ENCODE data around the gene DSC1. TPM values are rescaled to one million over a fixed set of nuclear protein-coding genes. Genes with fewer than 3 reads are reported as not detected.

The DSC1 gene, protein sequence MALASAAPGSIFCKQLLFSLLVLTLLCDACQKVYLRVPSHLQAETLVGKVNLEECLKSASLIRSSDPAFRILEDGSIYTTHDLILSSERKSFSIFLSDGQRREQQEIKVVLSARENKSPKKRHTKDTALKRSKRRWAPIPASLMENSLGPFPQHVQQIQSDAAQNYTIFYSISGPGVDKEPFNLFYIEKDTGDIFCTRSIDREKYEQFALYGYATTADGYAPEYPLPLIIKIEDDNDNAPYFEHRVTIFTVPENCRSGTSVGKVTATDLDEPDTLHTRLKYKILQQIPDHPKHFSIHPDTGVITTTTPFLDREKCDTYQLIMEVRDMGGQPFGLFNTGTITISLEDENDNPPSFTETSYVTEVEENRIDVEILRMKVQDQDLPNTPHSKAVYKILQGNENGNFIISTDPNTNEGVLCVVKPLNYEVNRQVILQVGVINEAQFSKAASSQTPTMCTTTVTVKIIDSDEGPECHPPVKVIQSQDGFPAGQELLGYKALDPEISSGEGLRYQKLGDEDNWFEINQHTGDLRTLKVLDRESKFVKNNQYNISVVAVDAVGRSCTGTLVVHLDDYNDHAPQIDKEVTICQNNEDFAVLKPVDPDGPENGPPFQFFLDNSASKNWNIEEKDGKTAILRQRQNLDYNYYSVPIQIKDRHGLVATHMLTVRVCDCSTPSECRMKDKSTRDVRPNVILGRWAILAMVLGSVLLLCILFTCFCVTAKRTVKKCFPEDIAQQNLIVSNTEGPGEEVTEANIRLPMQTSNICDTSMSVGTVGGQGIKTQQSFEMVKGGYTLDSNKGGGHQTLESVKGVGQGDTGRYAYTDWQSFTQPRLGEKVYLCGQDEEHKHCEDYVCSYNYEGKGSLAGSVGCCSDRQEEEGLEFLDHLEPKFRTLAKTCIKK
- 7.5 TPM for total RNA-seq
- long read RNA-seq, full-length matches to known transcripts = 3 of 14 reads
- long read RNA-seq, partial matches to known transcripts = 1 of 14 reads
- long read RNA-seq, other reads (novel, unspliced or antisense) = 10 of 14 reads

DNA sequence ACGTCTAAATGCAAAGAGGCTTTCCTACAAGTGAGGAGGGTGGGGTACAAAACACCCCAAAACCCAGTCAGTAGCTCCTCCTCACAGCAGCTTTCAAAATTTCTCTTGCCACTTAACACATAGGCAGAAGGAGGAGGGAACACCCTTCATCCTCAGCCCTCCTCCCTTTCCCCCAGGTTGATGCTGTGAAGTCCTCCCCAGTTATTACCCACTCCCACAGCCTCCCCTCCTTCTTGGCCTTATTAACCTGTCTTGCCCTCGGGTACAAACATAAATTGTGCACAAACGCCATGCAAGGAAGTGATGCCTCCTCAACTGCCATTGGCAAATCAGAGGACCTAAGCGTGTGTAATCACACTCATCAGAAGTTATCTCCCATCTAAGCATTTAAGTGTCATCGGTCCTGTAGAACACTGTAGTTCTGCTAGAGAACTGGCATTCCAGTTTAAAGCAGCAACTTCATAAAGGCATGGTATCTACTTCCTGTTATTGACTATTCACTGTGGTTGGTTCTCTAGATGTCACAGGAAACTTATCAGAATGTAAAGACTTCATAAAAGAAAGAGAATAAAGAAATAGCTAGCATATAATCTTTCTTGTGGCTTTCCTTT is at the start of gene DSC1:
Gene DSC1, minus strand, starts transcription at position 32 of the 611 bp plus-strand sequence. CDS start 262 bp downstream, outside the sequence.
- TF ChIP-seq, protein P1, sequence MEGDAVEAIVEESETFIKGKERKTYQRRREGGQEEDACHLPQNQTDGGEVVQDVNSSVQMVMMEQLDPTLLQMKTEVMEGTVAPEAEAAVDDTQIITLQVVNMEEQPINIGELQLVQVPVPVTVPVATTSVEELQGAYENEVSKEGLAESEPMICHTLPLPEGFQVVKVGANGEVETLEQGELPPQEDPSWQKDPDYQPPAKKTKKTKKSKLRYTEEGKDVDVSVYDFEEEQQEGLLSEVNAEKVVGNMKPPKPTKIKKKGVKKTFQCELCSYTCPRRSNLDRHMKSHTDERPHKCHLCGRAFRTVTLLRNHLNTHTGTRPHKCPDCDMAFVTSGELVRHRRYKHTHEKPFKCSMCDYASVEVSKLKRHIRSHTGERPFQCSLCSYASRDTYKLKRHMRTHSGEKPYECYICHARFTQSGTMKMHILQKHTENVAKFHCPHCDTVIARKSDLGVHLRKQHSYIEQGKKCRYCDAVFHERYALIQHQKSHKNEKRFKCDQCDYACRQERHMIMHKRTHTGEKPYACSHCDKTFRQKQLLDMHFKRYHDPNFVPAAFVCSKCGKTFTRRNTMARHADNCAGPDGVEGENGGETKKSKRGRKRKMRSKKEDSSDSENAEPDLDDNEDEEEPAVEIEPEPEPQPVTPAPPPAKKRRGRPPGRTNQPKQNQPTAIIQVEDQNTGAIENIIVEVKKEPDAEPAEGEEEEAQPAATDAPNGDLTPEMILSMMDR (IDR thresholded peaks at IDR 0.05; ENCODE audit: borderline replicate concordance) = no peak
- no peak for DNase-seq
- H3K4me1 ChIP-seq = peaks cover 13% of the 10 kb centered on the region
- intact Hi-C loops (cut with micrococcal nuclease) = no loop called here
- no peak within 1 kb of the TSS for H3K27ac ChIP-seq (replicated peaks)
- no peaks in the 10 kb centered on the region for H3K9me3 ChIP-seq (replicated peaks)
- H3K27me3 ChIP-seq (ENCODE audit: low read depth) = no peaks in the 10 kb centered on the region
- H3K4me3 ChIP-seq = no peak within 1 kb of the TSS
- no peaks in the 10 kb centered on the region for H3K36me3 ChIP-seq

DNA sequence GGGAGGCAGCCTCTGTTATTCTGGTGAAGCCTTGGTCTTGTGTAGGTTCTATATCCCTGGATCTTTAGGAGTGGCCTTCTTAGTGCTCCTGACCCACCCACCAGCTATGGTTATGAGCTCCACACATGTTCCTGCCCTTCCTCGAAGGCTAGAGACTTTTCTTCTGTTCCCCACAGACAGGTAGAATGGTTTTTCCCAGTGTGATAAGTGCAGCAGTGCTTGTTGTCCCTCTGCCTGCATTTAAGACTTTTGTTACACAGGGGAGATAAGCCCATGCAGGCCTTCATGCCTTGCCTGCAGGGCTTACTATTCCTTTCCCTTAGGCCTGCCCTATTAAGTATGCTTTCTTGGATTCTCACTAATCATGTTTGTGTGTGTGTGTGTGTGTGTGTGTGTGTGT is 48.4 kb upstream of the DSC1 start:
- no peaks in the 10 kb centered on the region for H3K36me3 ChIP-seq
- H3K9me3 ChIP-seq (replicated peaks) = peaks cover 8% of the 10 kb centered on the region
- intact Hi-C loops (cut with micrococcal nuclease) = no loop called here
- peak overlapping the region; percentile 66 for H3K27ac ChIP-seq (replicated peaks)
- H3K27me3 ChIP-seq (ENCODE audit: low read depth) = no peaks in the 10 kb centered on the region
- H3K4me1 ChIP-seq = peaks cover 37% of the 10 kb centered on the region
- TF ChIP-seq, protein P1 (IDR thresholded peaks at IDR 0.05; ENCODE audit: borderline replicate concordance) = no peak
- DNase-seq = no peak
- no peak overlapping the region for H3K4me3 ChIP-seq

DNA sequence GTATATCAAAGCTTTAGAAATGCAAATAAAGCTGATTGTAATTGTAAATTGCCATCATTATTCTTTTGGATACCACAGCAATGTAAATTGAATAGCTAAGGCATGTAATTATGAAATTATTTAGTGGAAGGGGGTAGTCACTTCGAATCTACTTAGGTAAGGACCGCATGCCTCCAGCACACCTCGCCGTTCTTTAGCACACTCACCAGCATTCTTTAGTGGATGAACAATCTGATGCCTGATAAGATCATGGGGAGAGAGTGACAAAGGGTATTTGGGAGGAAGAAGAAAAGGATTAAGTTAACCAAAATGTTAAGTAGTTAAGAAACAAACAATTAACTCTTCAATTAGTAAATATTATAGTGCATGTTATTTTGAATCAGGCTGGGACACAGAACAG is 46.4 kb upstream of the DSC1 start:
- Histone ChIP-seq H3K27me3 (ENCODE audit: low read depth) (no peaks in the 10 kb centered on the region), H3K4me1 (peaks cover 50% of the 10 kb centered on the region), H3K9me3 (replicated peaks) (no peaks in the 10 kb centered on the region), H3K27ac (replicated peaks) (no peak overlapping the region), H3K4me3 (no peak overlapping the region), H3K36me3 (no peaks in the 10 kb centered on the region)
- TF ChIP-seq, protein P1 (IDR thresholded peaks at IDR 0.05; ENCODE audit: borderline replicate concordance) = no peak
- intact Hi-C loops (cut with micrococcal nuclease) = no loop called here
- no peak for DNase-seq

DNA sequence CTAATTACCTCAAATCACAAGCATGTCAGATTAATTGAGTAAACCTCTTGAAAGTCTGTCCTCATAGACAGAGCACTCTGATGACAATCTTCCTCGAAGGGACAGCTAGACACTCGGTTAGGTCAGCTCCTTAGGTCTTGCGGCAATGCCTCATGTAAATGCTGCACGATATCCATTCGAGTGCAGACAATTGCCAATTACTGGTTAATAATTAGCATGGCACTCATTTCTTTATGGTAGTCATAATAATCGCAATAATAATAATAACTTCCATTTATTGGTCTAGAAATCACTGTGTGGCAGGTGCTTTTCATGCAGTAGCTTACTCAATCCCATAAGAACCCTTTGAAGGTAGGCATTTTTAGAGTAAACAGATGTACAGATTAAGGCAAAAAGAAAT is 44.7 kb upstream of the DSC1 start:
- H3K27ac ChIP-seq (replicated peaks) = peak overlapping the region; percentile 77
- TF ChIP-seq, protein P1 (IDR thresholded peaks at IDR 0.05; ENCODE audit: borderline replicate concordance) = no peak
- DNase-seq = no peak
- intact Hi-C loops (cut with micrococcal nuclease) = no loop called here
- H3K4me1 ChIP-seq = peaks cover 35% of the 10 kb centered on the region
- H3K4me3 ChIP-seq = no peak overlapping the region
- no peaks in the 10 kb centered on the region for H3K36me3 ChIP-seq
- H3K27me3 ChIP-seq (ENCODE audit: low read depth) = no peaks in the 10 kb centered on the region
- no peaks in the 10 kb centered on the region for H3K9me3 ChIP-seq (replicated peaks)

DNA sequence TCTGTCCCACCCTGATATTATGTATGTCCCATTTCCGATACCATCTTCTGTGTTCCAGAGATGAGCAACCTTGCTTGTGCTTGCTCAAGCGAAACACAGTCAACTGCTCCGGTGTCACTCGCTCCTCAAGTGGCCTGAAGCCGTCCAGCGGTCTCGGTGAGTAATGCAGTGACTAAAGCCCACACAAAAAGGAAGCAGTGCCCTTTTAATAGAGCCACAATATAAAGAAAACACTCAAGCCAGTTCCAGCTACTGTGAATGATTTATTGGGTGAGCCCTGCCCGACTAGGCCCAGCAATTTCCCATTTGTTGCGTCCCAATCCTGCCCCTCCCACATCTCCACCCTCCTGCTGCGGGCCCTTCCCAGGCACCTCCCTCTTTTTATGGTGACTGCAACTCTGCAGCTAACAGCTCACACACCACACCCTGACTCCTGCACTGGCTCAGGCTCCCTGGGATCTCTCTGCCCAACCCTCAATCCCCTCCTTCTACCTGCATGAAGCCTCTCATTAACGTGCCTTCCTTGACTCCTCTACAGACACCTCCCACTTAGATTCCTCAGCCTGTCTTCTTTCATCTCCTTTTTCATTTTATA is 44.2 kb upstream of the DSC1 start:
- intact Hi-C loops (cut with micrococcal nuclease) = no loop called here
- Histone ChIP-seq H3K4me3 (peak overlapping the region; percentile 60), H3K27ac (replicated peaks) (peak overlapping the region; percentile 77), H3K36me3 (no peaks in the 10 kb centered on the region), H3K9me3 (replicated peaks) (no peaks in the 10 kb centered on the region), H3K27me3 (ENCODE audit: low read depth) (no peaks in the 10 kb centered on the region), H3K4me1 (peaks cover 32% of the 10 kb centered on the region)
- TF ChIP-seq, protein P1 (IDR thresholded peaks at IDR 0.05; ENCODE audit: borderline replicate concordance) = peak; percentile 36
- peak; percentile 46 for DNase-seq

Measured in left ventricle myocardium inferior (tissue), 1 donor.